PC-3 (cell line): ENCODE measurements around the gene TAGLN2.

ENCODE experiments used
- EZH2phosphoT487 ChIP-seq: fragments of 300-600 bp; sonication (generic); IDR thresholded peaks from 2 replicates; pipeline ENCODE4 v1.6.1; 2018; ENCODE audit warnings: mild to moderate bottlenecking, antibody characterized with exemption, low read length, borderline replicate concordance
- TF ChIP-seq, protein P1 (sequence below): fragments of 300-600 bp; sonication (generic); conservative IDR thresholded peaks from 2 replicates; pipeline ENCODE4 v1.5.1; 2017; ENCODE audit warnings: antibody characterized with exemption, low read depth, mild to moderate bottlenecking, low read length

DNA sequence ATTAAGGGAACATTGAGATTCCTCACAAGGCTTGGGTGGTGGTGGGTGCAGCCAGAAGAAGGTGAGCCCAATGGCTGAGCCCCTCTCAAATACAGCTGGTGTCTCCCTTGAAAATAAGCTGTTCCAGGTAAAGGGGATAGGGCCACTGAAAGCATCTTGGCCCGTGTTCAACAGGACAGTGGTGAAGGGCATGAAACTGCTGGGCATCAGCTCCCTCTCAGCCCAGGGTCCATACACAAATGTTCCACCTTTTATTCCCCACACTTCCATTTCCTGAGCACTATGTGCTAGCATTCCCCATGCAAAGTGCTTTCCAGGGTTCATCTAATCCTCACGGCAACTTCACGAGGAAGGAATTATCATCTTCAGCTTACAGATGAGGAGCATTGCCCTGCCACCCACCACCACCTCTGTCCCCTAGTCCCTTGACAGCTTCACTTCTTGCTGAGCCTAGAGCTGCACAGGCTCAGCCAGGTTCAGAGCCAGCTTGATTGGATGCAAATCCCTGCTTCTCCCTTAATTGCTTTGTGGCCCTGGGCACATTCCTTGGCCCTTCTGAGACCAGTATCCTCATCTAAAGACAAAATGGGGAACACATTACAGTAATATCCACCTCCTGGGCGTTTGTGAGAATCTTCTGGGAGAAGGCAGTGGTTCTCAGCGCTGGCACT lies 9.6 kb downstream of the TAGLN2 start:
- TF ChIP-seq, protein P1, sequence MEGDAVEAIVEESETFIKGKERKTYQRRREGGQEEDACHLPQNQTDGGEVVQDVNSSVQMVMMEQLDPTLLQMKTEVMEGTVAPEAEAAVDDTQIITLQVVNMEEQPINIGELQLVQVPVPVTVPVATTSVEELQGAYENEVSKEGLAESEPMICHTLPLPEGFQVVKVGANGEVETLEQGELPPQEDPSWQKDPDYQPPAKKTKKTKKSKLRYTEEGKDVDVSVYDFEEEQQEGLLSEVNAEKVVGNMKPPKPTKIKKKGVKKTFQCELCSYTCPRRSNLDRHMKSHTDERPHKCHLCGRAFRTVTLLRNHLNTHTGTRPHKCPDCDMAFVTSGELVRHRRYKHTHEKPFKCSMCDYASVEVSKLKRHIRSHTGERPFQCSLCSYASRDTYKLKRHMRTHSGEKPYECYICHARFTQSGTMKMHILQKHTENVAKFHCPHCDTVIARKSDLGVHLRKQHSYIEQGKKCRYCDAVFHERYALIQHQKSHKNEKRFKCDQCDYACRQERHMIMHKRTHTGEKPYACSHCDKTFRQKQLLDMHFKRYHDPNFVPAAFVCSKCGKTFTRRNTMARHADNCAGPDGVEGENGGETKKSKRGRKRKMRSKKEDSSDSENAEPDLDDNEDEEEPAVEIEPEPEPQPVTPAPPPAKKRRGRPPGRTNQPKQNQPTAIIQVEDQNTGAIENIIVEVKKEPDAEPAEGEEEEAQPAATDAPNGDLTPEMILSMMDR = no peak
- no peak for TF ChIP-seq EZH2phosphoT487
